Left lung (tissue), 10 donors: Measurements from ENCODE around the gene HK2. TPM values are rescaled to one million over a fixed set of nuclear protein-coding genes. Genes with fewer than 3 reads are reported as not detected.

Experiments used
- ATAC-seq: fragments of 200-7000 bp; cut with Tn5 transposase; one replicate; pipeline ENCODE4 v1.9.1; 2020; ENCODE audit warnings: moderate library complexity
- DNase-seq, 4 donors: peaks; one replicate each; pipeline ENCODE4 v3.0.0-alpha.2; 2013 to 2020
- H3K27ac ChIP-seq, 2 donors: fragments of 200-600 bp; sonication (generic) in 1 of 2; one replicate each; pipeline versions ENCODE4 v1.5.0 to v1.8.0; 2020 to 2021
- H3K27me3 ChIP-seq, 2 donors: fragments of 200-600 bp; sonication (generic) in 1 of 2; one replicate each; pipeline versions ENCODE4 v1.5.0 to v1.8.0; 2020 to 2021
- H3K36me3 ChIP-seq, 2 donors: fragments of 200-600 bp; sonication (generic) in 1 of 2; one replicate each; pipeline versions ENCODE4 v1.5.0 to v1.8.0; 2020 to 2021
- H3K4me1 ChIP-seq, 2 donors: fragments of 200-600 bp; one replicate each; pipeline ENCODE4 v1.8.0; 2021
- H3K4me3 ChIP-seq, 2 donors: fragments of 200-600 bp; sonication (generic) in 1 of 2; one replicate each; pipeline versions ENCODE4 v1.5.0 to v1.8.0; 2020 to 2021; ENCODE audit warnings: mild to moderate bottlenecking in 1 of 2
- H3K9me3 ChIP-seq, 2 donors: fragments of 200-600 bp; sonication (generic) in 1 of 2; one replicate each; pipeline versions ENCODE4 v1.5.0 to v1.8.0; 2020 to 2021
- CTCF ChIP-seq, 2 donors: fragments of 200-600 bp; sonication (generic) in 1 of 2; IDR thresholded peaks; one replicate each; pipeline versions ENCODE4 v1.5.0 to v1.8.0; 2021; ENCODE audit warnings: antibody characterized with exemption in 2 of 2
- intact Hi-C, 2 donors: fragments of 100-400 bp; cut with DNase I; formaldehyde crosslinking; loops; one replicate each; pipeline versions ENCODE4 v1.11.2 to v1.14.2; 2022
- polyA plus RNA-seq, 6 donors: library from polyadenylated mRNA; unstranded; fragments of 120-200 nt; gene quantifications; one replicate each; pipeline ENCODE4 v1.2.1, GENCODE V29; 2013; ENCODE audit not compliant: insufficient read length in 6 of 6
- total RNA-seq, 2 donors: library from RNA; stranded (reverse); fragmentation: NEBNext Ultra II Directional; extraction: Animal tissue kit (Norgen Biotek cat#: 25700); gene quantifications; one replicate each; pipeline ENCODE4 v1.2.1, GENCODE V29; 2021
- donor health status: DM: no; HTN: yes; CAD: no.
- donor health status: DM: no; HTN: no; CAD: no.

The HK2 gene
- total and polyA plus RNA-seq, 8 donors, result 2.7 to 55.6 (median 4.6) TPM

- Histone ChIP-seq H3K36me3 (peaks cover 0 to 47% of the 10 kb centered on the region in 2 donors), H3K4me3 (no peak overlapping the region), H3K27me3 (no peaks in the 10 kb centered on the region), H3K27ac (peak overlapping the region; percentile 31 to 92), H3K9me3 (no peaks in the 10 kb centered on the region), H3K4me1 (peaks cover 11 to 50% of the 10 kb centered on the region in 2 donors)
- ATAC-seq (peak; percentile 75), DNase-seq (peak in 2 of 4 donors; percentile 40 to 55)
- intact Hi-C loops, result loop anchor here (5.0 kb wide), 2 partner anchors 164 to 184 kb away; no protein-coding TSS in a partner anchor
- peak; percentile 66 to 74 for TF ChIP-seq CTCF (IDR thresholded peaks at IDR 0.05)
These were observed 42.4 kb downstream of the HK2 start for GRCh38 chr2:74876081-74876886.

GRCh38 chr2:74877376-74877775, 43.4 kb downstream of the HK2 start:
- no peaks in the 10 kb centered on the region for H3K9me3 ChIP-seq
- no peak overlapping the region for H3K27ac ChIP-seq
- intact Hi-C loops, result loop anchor here (5.0 kb wide), 2 partner anchors 165 to 185 kb away; no protein-coding TSS in a partner anchor

GRCh38 chr2:74877781-74878433, 44.0 kb downstream of the HK2 start:
- Histone ChIP-seq H3K4me1 (peaks cover 11 to 42% of the 10 kb centered on the region in 2 donors), H3K27me3 (no peaks in the 10 kb centered on the region), H3K4me3 (no peak overlapping the region), H3K27ac (no peak overlapping the region), H3K9me3 (no peaks in the 10 kb centered on the region), H3K36me3 (peaks cover 0 to 63% of the 10 kb centered on the region in 2 donors)
- no peak for TF ChIP-seq CTCF (IDR thresholded peaks at IDR 0.05)
- ATAC-seq, result no peak
- intact Hi-C loops, result loop anchor here (5.0 kb wide), 2 partner anchors 166 to 186 kb away; no protein-coding TSS in a partner anchor
- DNase-seq, result no peak

More at GRCh38 chr2:74877376-74877775, 43.4 kb downstream of the HK2 start:
- no peak for ATAC-seq
- no peaks in the 10 kb centered on the region for H3K27me3 ChIP-seq
- no peak for TF ChIP-seq CTCF (IDR thresholded peaks at IDR 0.05)
- no peak for DNase-seq
- no peak overlapping the region for H3K4me3 ChIP-seq
- peaks cover 11 to 43% of the 10 kb centered on the region in 2 donors for H3K4me1 ChIP-seq
- peaks cover 0 to 58% of the 10 kb centered on the region in 2 donors for H3K36me3 ChIP-seq

- TF ChIP-seq CTCF (IDR thresholded peaks at IDR 0.05), result no peak
- Histone ChIP-seq H3K9me3 (no peaks in the 10 kb centered on the region), H3K27ac (no peak overlapping the region), H3K36me3 (peaks cover 0 to 69% of the 10 kb centered on the region in 2 donors), H3K27me3 (no peaks in the 10 kb centered on the region), H3K4me1 (peaks cover 11 to 43% of the 10 kb centered on the region in 2 donors), H3K4me3 (no peak overlapping the region)
- intact Hi-C loops, result loop anchor here (5.0 kb wide), 2 partner anchors 166 to 186 kb away; no protein-coding TSS in a partner anchor
- ATAC-seq (no peak), DNase-seq (peak in 1 of 4 donors; percentile 54)
These were observed 44.6 kb downstream of the HK2 start for GRCh38 chr2:74878551-74878950.
